Activated CD8-positive, alpha-beta memory T cell treated with anti-CD3 and anti-CD28 coated beads, Interleukin-2, amount 50 U/mL, for 1 hour (primary cell): ENCODE measurements around the gene GPSM1.
A peak's percentile ranks its signal among the peaks of the same experiment; 100 is the strongest.
"Not testable (repeated sequence)": the region's sequence is repeated elsewhere in the genome, so short reads cannot be mapped to it uniquely, and the experiment has no call there.

ENCODE experiments used
- DNase-seq: peaks from one replicate; pipeline ENCODE4 v3.0.0-alpha.2; 2020; ENCODE audit errors: extremely low read depth

GPSM1 gene

DNA sequence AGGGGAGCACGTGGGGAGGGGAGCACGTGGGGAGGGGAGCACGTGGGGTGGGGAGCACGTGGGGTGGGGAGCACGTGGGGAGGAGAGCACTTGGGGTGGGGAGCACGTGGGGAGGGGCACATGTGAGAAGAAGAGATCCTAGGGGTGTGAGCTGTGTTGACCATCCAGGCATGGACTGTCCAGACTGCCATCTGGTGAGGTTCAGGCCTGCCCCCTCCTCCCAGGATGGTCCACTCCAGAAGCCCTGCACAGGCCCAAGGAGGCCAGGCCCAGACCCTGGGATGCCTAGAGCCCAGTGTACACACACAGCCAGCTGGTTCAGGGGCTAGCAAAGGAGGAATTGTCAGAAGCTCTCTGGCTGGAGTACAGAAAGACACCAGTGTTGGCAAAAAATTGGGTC, 70.3 kb downstream of the GPSM1 start:
- no peak for DNase-seq

DNA sequence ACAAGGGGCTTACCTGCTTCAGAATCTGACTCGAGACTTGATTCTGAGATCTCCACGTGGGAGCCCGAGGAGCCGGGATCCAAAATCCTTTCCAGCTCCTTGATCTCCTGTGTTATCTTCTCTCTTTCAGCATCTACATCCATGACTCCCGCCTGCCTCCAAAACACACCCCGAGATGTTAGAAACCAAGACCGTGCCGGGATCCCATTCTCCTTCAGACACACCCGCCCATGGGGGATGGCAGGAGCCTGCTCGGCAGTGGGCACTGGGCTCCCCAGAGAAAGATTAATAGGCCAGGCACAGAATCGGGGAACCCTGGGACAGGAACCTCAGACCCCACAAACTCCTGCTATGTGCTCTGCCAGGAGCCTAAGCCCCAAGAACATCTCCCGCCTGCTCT, 70.9 kb downstream of the GPSM1 start:
- no peak for DNase-seq

DNA sequence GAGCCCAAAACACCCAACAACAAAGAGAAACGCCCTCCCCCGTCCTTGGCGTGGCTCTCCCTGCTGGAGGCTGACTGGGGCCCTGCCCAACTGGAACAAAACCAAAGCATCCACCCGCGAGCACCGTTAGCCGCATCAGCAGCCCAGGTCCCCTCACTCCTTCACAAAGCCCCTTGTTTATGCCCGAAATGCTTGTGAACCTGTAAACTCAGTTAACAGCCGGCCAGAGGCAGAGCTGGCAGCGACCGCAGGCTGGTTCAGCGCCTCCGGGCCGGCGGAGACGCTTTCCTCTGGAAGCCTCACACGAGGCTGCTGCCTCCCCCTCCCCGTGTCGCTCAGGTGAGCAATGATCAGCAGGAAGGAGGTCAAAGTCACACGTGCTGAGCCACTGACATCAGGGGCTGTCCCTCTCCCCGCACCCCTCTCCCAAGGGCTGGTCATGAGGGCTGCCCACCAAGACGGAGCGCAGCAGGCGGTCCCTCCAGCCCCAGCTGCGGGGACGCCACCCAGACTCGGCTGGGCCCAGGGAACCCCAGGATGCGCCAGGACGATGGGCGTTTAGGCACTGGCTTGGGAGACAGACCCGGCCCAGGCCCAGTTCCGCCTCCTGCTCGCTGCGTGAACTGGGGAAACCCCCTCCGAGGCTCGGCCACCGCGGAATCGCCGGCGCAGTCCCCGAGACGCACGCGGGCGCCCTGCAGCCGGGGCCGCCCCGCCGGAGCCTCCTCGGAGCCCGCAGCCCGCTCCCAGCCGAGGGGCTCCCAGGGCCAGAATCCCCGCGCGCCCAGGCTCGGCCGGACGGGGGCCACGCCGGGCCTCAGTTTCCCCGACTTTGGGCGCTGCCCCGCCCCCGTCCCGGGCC, 72.1 kb downstream of the GPSM1 start:
- DNase-seq: no peak

DNA sequence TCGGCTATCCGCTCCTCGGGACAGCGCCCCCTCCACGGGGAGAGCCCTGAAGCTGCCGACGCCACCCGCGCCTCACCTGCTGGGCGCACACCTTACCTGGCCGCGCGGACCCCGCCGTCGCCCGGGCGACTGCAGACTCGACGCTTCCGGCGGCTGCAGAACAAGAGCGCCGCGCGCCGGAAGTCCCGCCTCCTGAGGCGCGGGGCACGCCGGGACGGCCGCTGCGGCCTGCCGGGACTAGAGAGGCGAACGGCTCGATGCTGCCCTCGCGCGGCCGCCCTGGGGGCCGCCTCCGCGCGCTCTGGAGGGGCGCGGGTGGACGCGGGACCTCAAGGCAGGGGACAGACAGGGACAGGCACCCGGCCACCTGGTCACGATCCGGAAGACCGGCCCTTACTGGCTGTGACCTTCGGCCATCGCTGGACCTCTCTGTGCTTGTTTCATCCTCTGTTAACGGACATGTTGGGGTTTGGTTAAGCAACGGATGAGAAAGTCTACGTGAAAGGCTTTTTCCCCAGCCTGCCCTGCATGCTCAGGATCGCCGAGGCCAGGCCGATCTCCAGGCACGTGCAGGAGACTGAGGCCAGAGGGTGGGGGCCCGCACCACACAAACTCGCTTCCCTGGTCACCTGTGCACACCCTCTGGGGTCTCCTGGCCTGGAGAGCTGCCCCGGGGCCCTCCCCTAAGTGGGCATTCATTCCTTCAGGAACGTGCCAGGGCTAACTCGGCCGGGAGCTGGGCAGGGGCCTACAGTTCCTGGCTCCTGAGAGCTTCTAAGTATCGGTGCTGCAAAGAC, 72.9 kb downstream of the GPSM1 start, which contains the start of gene SNAPC4:
Gene SNAPC4, minus strand, starts transcription at position 133 of the 797 bp plus-strand sequence. CDS start 1,742 bp downstream, outside the sequence.
- DNase-seq: peak; percentile 34

DNA sequence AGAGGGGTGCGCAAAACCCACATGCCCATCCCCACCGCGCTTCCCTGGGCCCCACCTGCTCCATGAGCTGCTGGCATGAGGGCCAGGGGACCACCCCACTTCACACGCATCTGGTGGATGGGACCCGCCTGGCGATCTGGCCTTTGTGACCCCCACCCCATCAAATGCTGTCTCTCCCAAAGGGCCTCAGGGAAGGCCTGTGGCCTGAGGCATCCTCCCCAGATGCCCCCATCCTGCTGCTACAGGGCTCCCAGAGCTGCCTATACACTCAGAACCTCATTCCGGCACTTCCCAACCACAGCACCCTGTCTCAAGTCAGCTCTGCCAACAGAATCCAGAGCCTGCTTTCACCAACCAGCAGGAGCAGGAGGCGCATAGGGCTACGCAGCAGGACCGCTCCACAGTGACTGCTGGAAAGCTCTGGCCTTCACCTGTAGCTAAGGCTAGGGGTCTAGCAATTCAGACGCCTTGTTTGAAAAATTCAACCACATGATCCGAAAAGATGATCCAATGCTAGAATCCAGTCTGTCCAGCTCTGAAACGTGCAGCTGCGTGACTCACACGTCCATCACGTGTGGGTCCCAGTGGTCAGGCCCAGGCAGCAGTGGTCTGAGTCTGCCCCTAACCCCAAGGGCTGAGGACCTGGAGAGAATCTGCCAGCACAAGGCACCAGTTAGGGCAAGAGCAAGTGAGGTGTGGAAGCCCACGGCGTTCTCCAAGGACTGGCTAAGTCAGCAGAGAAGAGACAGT, 74.0 kb downstream of the GPSM1 start:
- no peak for DNase-seq

DNA sequence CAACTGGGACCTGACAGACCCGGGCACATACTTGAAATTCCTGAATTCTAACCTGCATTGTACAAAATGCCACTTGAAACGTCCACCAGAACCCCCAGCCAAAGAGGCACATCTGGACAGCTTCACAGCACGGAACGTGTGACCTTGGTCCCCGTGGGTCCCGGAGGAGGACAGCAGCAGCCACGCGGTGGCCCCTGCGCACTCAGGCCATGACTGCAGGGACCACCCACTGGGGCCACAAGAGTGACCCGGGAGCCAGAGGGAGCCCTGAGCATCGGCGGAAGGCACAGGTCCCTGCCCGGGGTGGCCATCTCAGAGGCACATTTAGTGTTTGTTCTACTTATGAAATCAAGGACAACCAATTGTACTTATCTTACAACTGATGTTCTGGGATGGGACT, 74.7 kb downstream of the GPSM1 start:
- no peak for DNase-seq

DNA sequence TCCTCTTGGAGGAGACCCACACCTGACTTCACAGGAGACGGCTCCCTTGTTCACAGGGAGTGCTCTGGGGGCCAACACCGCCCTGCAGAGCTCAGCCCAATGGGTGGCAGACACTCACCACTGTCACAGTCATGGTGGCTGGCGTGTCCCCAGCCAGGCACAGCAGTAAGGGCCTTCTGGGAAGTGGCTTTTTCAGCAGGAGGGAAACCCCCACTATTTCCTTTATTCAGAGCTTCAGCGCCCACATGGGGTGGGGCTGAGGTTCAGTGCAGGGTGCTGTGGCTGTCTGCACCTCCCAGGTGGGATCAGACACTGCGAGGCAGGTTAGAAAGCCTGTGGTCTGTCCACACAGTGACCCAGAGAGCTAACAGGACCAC, 76.2 kb downstream of the GPSM1 start:
- DNase-seq: peak; percentile 36

DNA sequence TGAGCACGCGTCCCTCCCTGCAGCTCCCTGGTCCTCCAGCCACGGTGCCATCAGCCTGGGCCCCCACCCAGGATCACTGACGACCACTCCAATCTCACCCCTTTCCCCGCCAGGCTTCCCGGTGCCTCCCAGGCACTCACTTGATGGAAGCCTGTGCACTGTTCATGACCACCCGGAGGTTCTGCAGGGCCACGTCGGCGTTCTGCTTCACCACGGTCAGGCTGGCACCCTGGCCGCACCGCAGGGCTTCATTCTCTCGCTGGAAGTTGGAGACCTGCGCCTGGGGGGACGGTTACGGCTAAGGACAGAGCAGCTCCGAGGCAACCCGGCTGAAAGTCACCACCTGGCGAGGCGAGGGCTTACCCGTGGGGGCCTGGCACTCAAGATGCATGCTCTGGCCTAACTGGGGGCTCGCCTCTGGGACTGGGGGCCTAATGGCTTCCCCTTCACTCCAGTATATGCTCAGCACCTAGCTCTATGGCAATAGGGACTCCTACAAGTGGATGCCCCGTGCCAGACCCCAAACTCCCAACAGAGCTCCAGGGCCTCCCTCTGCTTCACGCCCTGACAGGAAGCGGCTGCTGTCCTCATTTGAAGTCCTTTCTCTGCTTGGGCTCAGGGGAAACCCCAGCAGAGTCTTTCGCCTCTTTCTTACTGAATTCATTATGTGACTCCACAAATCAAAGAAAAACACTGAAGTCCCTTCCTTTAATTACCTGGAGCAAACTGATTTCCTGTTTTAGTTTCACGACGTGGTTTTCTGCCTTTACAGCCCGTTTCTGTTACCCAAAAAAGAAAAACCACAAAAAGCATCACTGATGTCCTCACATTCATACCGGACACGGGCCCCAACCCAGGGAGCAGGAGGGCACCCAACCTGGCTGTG, 76.8 kb downstream of the GPSM1 start:
- DNase-seq: no peak

DNA sequence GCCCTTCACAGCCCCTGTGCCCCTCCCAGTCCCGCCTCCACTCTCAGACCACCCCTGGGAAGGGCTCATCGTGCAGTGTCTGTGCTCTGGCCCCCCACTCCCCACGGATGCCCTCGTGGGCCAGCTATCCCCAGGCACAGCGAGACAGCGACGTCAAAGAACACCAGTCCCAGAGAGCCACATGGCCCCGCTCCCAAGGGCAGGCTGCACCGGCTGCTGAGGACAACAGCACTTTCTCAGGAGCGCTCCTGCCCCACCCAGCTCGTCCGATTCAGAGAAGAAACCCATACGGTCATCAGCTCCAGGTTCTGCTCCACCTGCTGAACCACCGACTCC, 77.4 kb downstream of the GPSM1 start:
- DNase-seq: no peak

DNA sequence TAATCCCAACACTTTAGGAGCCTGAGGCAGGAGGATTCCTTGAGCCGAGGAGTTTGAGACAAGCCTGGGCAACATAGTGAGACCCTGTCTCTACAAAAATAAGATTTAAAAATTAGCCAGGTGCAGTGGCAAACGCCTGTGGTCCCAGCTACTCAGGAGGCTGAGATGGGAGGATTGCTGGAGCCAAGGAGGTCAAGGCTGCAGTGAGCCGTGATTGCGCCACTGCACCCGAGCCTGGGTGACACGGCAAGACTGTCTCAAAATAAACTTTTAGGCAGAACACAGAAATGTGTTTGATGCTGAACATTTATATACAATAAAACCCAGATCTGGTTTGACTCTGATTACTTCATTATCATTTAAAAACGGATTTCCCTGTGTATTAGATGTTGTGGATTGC, 78.1 kb downstream of the GPSM1 start:
- DNase-seq: no peak

DNA sequence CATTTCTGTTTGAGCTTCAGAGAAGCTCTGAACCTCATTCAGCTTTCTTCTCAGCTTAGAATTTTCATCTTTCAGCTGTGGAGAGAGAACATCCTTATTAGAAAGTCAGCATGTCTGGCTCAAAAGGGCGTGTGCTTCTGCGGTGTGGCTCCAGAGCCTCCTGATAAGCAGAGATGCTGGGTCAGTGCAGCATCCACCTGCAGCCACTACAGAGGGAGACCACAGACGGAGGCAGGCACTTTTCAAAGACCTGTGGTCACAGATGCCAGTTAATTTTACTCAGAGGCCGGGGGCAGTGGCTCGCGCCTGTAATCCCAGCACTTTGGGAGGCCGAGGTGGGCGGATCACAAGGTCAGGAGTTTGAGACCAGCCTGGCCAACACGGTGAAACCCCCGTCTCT, 78.6 kb downstream of the GPSM1 start:
- not testable (repeated sequence) for DNase-seq

DNA sequence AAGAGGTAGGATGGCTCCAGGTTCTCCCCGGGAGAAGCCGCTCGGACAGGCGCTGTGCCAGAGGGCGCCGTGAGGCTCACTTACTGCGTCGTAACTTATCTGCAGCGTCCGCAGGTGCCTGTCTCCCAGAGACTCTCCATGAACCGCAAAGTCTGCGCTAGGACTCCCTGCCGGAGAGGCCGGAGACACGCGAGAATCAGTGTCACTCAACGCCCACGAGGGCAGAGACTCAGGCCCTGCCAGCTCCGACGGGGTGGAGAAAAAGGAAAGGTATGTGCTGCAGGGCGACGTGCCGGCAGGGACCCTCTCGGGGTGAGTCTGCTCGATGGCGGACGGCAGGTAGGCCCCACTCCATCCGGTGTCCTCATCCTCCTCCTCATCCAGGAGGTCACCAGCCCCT, 79.7 kb downstream of the GPSM1 start:
- DNase-seq: not testable (repeated sequence)

DNA sequence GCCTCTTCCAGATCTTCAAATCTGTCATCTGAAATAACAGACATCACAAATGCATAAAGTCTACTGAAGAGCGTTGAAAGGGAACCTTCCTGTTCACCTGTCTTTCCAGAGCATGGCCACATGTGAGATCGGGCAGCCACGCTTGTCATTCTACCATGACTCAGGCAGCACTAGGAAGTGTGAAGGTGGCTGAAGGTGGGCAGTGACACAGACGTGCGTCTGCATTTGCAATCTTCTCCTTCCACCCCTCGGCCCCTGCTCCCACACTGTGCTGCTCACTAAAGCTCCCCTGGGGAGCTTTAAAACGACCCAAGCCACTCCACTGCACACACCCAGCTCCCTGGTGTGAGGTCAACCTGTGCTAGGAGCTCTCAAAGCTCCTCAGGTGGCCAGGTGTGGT, 80.6 kb downstream of the GPSM1 start:
- DNase-seq: no peak
